D341Med (cell line): ENCODE measurements around the gene RAB6A.

ENCODE experiments used
- DNase-seq: peaks from one replicate; pipeline ENCODE4 v3.0.0; 2012; ENCODE audit warnings: low spot score

Gene RAB6A

GRCh38 chr11:73653996-73654395, 106.9 kb downstream of the RAB6A start:
- DNase-seq = no peak

GRCh38 chr11:73652856-73653559, 107.9 kb downstream of the RAB6A start:
- DNase-seq = no peak

GRCh38 chr11:73652046-73652730, 108.7 kb downstream of the RAB6A start:
- DNase-seq = no peak

GRCh38 chr11:73651661-73652045, 109.2 kb downstream of the RAB6A start:
- no peak for DNase-seq

GRCh38 chr11:73651252-73651651, 109.6 kb downstream of the RAB6A start:
- DNase-seq = no peak

- no peak for DNase-seq
Measured at GRCh38 chr11:73650400-73650799, 110.5 kb downstream of the RAB6A start.

GRCh38 chr11:73649206-73649605, 111.7 kb downstream of the RAB6A start:
- DNase-seq = no peak

GRCh38 chr11:73648571-73649046, 112.3 kb downstream of the RAB6A start:
- no peak for DNase-seq

GRCh38 chr11:73648121-73648520, 112.8 kb downstream of the RAB6A start:
- no peak for DNase-seq

- peak; percentile 48 for DNase-seq
Measured at GRCh38 chr11:73647459-73648100, 113.3 kb downstream of the RAB6A start.

- no peak for DNase-seq
Measured at GRCh38 chr11:73645972-73646631, 114.8 kb downstream of the RAB6A start, which contains the start of gene PLEKHB1. Gene PLEKHB1, plus strand, starts transcription at chr11:73646581. Its CDS starts 28 bp downstream, at chr11:73646609.

- no peak for DNase-seq
Measured at GRCh38 chr11:73645121-73645969, 115.5 kb downstream of the RAB6A start.

GRCh38 chr11:73641668-73642067, 119.2 kb downstream of the RAB6A start:
- DNase-seq = no peak

- no peak for DNase-seq
Measured at GRCh38 chr11:73640592-73640991, 120.3 kb downstream of the RAB6A start.

GRCh38 chr11:73637012-73637411, 123.9 kb downstream of the RAB6A start:
- DNase-seq = no peak

- no peak for DNase-seq
Measured at GRCh38 chr11:73636249-73636648, 124.6 kb downstream of the RAB6A start.

GRCh38 chr11:73635721-73636120, 125.2 kb downstream of the RAB6A start:
- no peak for DNase-seq

GRCh38 chr11:73633999-73634398, 126.9 kb downstream of the RAB6A start:
- DNase-seq = no peak

GRCh38 chr11:73632996-73633395, 127.9 kb downstream of the RAB6A start:
- DNase-seq = no peak

- DNase-seq = no peak
Measured at GRCh38 chr11:73629907-73630306, 131.0 kb downstream of the RAB6A start.

- DNase-seq = peak; percentile 89
Measured at GRCh38 chr11:73625696-73626318, 135.1 kb downstream of the RAB6A start.
